ENCODE results near the gene TOP3B.

- TF ChIP-seq CTCF (IDR thresholded peaks at IDR 0.05) (no peak), POLR2A (IDR thresholded peaks at IDR 0.05) (no peak)
Measured at GRCh38 chr22:22022947-22023534, 40.5 kb upstream of the TOP3B start.

Measured in right lobe of liver (tissue), 4 donors.